Loucy (cell line): ENCODE measurements around the gene GSC.

Source experiments
- EZH2phosphoT487 ChIP-seq: fragments of 200-600 bp; IDR thresholded peaks from 2 replicates; pipeline ENCODE4 v1.6.1; 2018; ENCODE audit warnings: antibody characterized with exemption, mild to moderate bottlenecking, moderate library complexity, borderline replicate concordance
- TF ChIP-seq, protein P1 (sequence below): fragments of 200-600 bp; sonication (generic); conservative IDR thresholded peaks from 2 replicates; pipeline ENCODE4 v1.5.1; 2014; ENCODE audit warnings: mild to moderate bottlenecking, antibody characterized with exemption, low read length

DNA sequence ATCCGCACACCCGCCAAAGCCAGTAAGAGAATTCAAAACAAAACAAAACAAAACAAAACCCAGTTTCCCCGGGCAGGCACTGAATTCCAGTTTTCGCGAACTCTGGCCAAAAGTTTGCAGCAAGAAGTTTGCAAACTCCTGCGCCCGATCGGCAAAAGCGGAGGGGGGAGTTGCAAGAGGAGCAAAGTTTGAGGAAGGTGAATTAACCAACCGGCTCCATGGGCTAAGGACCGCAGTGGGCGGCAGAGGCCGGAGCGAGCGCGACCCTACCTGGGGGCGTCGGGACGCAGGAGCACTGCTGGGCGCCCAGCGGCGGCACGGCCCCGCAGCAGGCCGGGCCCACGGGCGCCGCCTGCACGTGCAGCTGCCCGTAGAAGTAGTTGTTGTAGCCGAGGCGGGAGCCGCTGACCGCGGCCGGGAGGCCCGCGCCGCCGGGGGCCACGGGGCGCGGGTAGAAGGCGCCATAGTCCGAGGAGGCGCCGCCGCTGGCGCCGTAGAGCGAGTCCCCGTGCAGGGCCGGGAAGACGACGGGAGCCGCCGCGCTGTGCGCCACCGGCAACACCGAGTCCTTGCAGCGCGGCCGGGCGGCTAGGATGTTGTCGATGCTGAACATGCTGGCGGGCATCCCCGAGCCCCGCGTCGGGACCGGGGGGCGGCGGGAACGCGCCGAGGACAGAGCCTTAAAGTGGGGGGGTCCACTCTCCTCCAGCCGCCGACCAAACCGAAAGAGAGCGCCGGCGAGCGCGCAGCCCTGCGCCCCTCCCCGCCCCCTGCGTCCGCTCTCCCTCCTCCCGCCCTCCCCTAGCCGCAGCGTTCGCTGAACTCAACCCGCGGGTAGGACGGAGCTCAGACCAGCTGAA is at the start of gene GSC:
- TF ChIP-seq EZH2phosphoT487, result no peak
- TF ChIP-seq, protein P1, sequence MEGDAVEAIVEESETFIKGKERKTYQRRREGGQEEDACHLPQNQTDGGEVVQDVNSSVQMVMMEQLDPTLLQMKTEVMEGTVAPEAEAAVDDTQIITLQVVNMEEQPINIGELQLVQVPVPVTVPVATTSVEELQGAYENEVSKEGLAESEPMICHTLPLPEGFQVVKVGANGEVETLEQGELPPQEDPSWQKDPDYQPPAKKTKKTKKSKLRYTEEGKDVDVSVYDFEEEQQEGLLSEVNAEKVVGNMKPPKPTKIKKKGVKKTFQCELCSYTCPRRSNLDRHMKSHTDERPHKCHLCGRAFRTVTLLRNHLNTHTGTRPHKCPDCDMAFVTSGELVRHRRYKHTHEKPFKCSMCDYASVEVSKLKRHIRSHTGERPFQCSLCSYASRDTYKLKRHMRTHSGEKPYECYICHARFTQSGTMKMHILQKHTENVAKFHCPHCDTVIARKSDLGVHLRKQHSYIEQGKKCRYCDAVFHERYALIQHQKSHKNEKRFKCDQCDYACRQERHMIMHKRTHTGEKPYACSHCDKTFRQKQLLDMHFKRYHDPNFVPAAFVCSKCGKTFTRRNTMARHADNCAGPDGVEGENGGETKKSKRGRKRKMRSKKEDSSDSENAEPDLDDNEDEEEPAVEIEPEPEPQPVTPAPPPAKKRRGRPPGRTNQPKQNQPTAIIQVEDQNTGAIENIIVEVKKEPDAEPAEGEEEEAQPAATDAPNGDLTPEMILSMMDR, result no peak
